DMS79 (cell line): ENCODE data around the gene RAB6D.
"Not testable (repeated sequence)": the region's sequence is repeated elsewhere in the genome, so short reads cannot be mapped to it uniquely, and the experiment has no call there.

ENCODE experiments used
- DNase-seq: peaks from one replicate; lab custom pipeline; 2025; lab: John Stamatoyannopoulos, UW

Gene RAB6D

GRCh38 chr2:131363703-131364186 lies at the start of gene RAB6D:
Gene RAB6D (minus strand): TSS chr2:131364168. CDS start chr2:131363720, 448 bp downstream.
- DNase-seq, result not testable (repeated sequence)

GRCh38 chr2:131413148-131413747 lies 49.3 kb upstream of the RAB6D start:
- DNase-seq, result peak; percentile 21

- DNase-seq, result no peak
These were observed 46.2 kb upstream of the RAB6D start for GRCh38 chr2:131410173-131410572.

GRCh38 chr2:131408778-131409177 lies 44.8 kb upstream of the RAB6D start:
- no peak for DNase-seq

GRCh38 chr2:131408207-131408606 lies 44.2 kb upstream of the RAB6D start:
- no peak for DNase-seq

GRCh38 chr2:131404753-131405152 lies 40.8 kb upstream of the RAB6D start:
- DNase-seq, result no peak

GRCh38 chr2:131402320-131403039 lies 38.5 kb upstream of the RAB6D start:
- DNase-seq, result no peak

- no peak for DNase-seq
These were observed 36.9 kb upstream of the RAB6D start for GRCh38 chr2:131400849-131401248.

- not testable (repeated sequence) for DNase-seq
These were observed 36.5 kb upstream of the RAB6D start for GRCh38 chr2:131400441-131400840.

GRCh38 chr2:131396209-131396608 lies 32.2 kb upstream of the RAB6D start:
- DNase-seq, result not testable (repeated sequence)

GRCh38 chr2:131395024-131395645 lies 31.2 kb upstream of the RAB6D start:
- not testable (repeated sequence) for DNase-seq

- peak; percentile 5 for DNase-seq
These were observed 30.4 kb upstream of the RAB6D start for GRCh38 chr2:131394147-131394931.

GRCh38 chr2:131391953-131392352 lies 28.0 kb upstream of the RAB6D start:
- not testable (repeated sequence) for DNase-seq

- not testable (repeated sequence) for DNase-seq
These were observed 27.5 kb upstream of the RAB6D start for GRCh38 chr2:131391471-131391870.

- not testable (repeated sequence) for DNase-seq
These were observed 26.6 kb upstream of the RAB6D start for GRCh38 chr2:131390495-131391130.

GRCh38 chr2:131389657-131390056 lies 25.7 kb upstream of the RAB6D start:
- no peak for DNase-seq

GRCh38 chr2:131388834-131389233 lies 24.9 kb upstream of the RAB6D start:
- DNase-seq, result not testable (repeated sequence)

GRCh38 chr2:131373111-131373510 lies 9.1 kb upstream of the RAB6D start:
- not testable (repeated sequence) for DNase-seq

GRCh38 chr2:131369954-131370353 lies 6.0 kb upstream of the RAB6D start:
- DNase-seq, result no peak

- not testable (repeated sequence) for DNase-seq
These were observed 4.6 kb upstream of the RAB6D start for GRCh38 chr2:131368493-131369066.

GRCh38 chr2:131367352-131367751 lies 3.4 kb upstream of the RAB6D start:
- no peak for DNase-seq
